ENCODE results near the gene AGAP3.

Gene AGAP3

GRCh38 chr7:151124481-151124880, 38.2 kb downstream of the AGAP3 start:
- no peak for DNase-seq

GRCh38 chr7:151124899-151125399, 38.7 kb downstream of the AGAP3 start:
- DNase-seq: no peak

- no peak for DNase-seq
Measured at GRCh38 chr7:151125470-151125845, 39.2 kb downstream of the AGAP3 start.

- DNase-seq: no peak
Measured at GRCh38 chr7:151125846-151126481, 39.7 kb downstream of the AGAP3 start.

GRCh38 chr7:151126491-151127137, 40.3 kb downstream of the AGAP3 start:
- DNase-seq: no peak

GRCh38 chr7:151128144-151128543, 41.9 kb downstream of the AGAP3 start:
- no peak for DNase-seq

GRCh38 chr7:151128716-151129115, 42.4 kb downstream of the AGAP3 start:
- no peak for DNase-seq

- DNase-seq: no peak
Measured at GRCh38 chr7:151129117-151129959, 43.1 kb downstream of the AGAP3 start.

- DNase-seq: no peak
Measured at GRCh38 chr7:151129960-151130591, 43.8 kb downstream of the AGAP3 start.

GRCh38 chr7:151130741-151131157, 44.5 kb downstream of the AGAP3 start:
- no peak for DNase-seq

GRCh38 chr7:151131224-151131591, 44.9 kb downstream of the AGAP3 start:
- DNase-seq: no peak

GRCh38 chr7:151131592-151132293, 45.5 kb downstream of the AGAP3 start:
- DNase-seq: no peak

- DNase-seq: no peak
Measured at GRCh38 chr7:151132461-151133205, 46.4 kb downstream of the AGAP3 start.

GRCh38 chr7:151133266-151133985, 47.2 kb downstream of the AGAP3 start:
- no peak for DNase-seq

GRCh38 chr7:151133986-151134742, 47.9 kb downstream of the AGAP3 start:
- DNase-seq: no peak

- DNase-seq: no peak
Measured at GRCh38 chr7:151134743-151135524, 48.7 kb downstream of the AGAP3 start.

- DNase-seq: no peak
Measured at GRCh38 chr7:151135525-151135845, 49.2 kb downstream of the AGAP3 start.

GRCh38 chr7:151135866-151136843, 49.9 kb downstream of the AGAP3 start:
- no peak for DNase-seq

All from CD4-positive, alpha-beta T cell treated with Interferon alpha-2 for 1 hour (primary cell).